Type B pancreatic cell (in vitro differentiated cells): ENCODE data around the gene GNB1. TPM values are rescaled to one million over a fixed set of nuclear protein-coding genes. Genes with fewer than 3 reads are reported as not detected.

ENCODE experiments used
- DNase-seq: peaks from one replicate; pipeline ENCODE4 v3.0.0; 2021; ENCODE audit warnings: mixed read lengths; ENCODE audit not compliant: unreplicated experiment; ENCODE audit errors: extremely low spot score
- H3K27ac Mint-ChIP-seq: 2 replicates; pipeline ENCODE4 v1.8.0; 2021; ENCODE audit warnings: mild to moderate bottlenecking, mixed read lengths
- H3K27me3 Mint-ChIP-seq: 2 replicates; pipeline ENCODE4 v1.8.0; 2021; ENCODE audit warnings: mixed read lengths
- H3K36me3 Mint-ChIP-seq: 2 replicates; pipeline ENCODE4 v1.8.0; 2021; ENCODE audit warnings: mixed read lengths
- H3K4me1 Mint-ChIP-seq: one replicate; pipeline ENCODE4 v1.8.0; 2021; ENCODE audit warnings: mixed read lengths; ENCODE audit not compliant: unreplicated experiment
- H3K4me3 Mint-ChIP-seq: 2 replicates; pipeline ENCODE4 v1.8.0; 2021; ENCODE audit warnings: mild to moderate bottlenecking, mixed read lengths
- H3K9me3 Mint-ChIP-seq: 2 replicates; pipeline ENCODE4 v1.8.0; 2021; ENCODE audit warnings: mixed read lengths
- total RNA-seq: library from RNA; stranded (reverse); gene quantifications from 2 replicates; pipeline ENCODE4 v1.2.1, GENCODE V29; 2021; ENCODE audit warnings: low replicate concordance
- TF ChIP-seq, protein P1 (sequence below): fragments of 200-600 bp; sonication (generic); conservative IDR thresholded peaks from 2 replicates; pipeline ENCODE4 v1.5.0; 2021; ENCODE audit warnings: antibody characterized with exemption, mild to moderate bottlenecking

The GNB1 gene
- total RNA-seq, 1 donor from 2014 or later, result 297 TPM

- Mint-ChIP-seq H3K27me3 (no peaks in the 10 kb centered on the region), H3K4me3 (no peak overlapping the region), H3K27ac (peak overlapping the region; percentile 61), H3K4me1 (peaks cover 42% of the 10 kb centered on the region), H3K9me3 (no peaks in the 10 kb centered on the region), H3K36me3 (peaks cover 50% of the 10 kb centered on the region)
- TF ChIP-seq, protein P1, sequence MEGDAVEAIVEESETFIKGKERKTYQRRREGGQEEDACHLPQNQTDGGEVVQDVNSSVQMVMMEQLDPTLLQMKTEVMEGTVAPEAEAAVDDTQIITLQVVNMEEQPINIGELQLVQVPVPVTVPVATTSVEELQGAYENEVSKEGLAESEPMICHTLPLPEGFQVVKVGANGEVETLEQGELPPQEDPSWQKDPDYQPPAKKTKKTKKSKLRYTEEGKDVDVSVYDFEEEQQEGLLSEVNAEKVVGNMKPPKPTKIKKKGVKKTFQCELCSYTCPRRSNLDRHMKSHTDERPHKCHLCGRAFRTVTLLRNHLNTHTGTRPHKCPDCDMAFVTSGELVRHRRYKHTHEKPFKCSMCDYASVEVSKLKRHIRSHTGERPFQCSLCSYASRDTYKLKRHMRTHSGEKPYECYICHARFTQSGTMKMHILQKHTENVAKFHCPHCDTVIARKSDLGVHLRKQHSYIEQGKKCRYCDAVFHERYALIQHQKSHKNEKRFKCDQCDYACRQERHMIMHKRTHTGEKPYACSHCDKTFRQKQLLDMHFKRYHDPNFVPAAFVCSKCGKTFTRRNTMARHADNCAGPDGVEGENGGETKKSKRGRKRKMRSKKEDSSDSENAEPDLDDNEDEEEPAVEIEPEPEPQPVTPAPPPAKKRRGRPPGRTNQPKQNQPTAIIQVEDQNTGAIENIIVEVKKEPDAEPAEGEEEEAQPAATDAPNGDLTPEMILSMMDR, result no peak
- DNase-seq, result no peak
These were observed 15.0 kb downstream of the GNB1 start for GRCh38 chr1:1875932-1876331.

DNA sequence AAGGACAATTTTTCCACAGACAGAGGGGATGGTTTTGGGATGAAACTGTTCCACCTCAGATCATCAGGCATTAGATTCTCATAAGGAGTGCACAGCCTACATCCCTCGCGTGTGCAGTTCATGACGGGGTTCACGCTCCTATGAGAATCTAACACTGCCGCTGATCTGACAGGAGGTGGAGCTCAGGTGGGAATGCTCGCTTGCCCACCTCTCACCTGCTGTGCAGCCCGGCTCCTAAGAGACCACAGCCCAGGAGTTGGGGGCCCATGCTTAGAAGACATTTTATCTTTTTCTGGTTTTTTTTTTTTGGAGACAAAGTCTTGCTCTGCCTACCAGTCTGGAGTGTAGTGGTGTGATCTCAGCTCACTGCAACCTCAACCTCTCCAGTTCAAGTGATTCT, 16.0 kb downstream of the GNB1 start:
- no peak overlapping the region for H3K27ac Mint-ChIP-seq
- H3K27me3 Mint-ChIP-seq, result no peaks in the 10 kb centered on the region
- TF ChIP-seq, protein P1, result no peak
- peaks cover 49% of the 10 kb centered on the region for H3K36me3 Mint-ChIP-seq
- no peak for DNase-seq
- peaks cover 37% of the 10 kb centered on the region for H3K4me1 Mint-ChIP-seq
- no peaks in the 10 kb centered on the region for H3K9me3 Mint-ChIP-seq
- H3K4me3 Mint-ChIP-seq, result no peak overlapping the region

DNA sequence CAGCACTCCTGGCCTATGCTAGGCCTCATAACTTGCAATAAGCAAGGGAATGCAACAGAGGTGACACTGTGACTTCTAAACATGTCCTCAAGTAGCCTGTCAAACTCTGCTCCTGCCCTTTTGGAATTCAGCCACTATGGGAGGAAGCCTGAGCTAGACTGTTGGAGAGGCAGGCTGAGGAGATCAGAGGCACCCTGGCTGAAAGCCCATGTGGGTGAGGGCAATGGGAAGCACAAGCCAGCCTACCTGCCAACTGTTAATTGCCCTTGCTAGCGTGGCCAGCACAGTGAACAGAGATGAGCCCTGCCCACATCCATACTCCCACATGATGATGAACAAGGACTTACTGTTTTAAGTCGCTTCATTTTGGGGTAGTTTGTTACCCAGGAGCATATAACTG, 17.7 kb downstream of the GNB1 start:
- no peak overlapping the region for H3K4me3 Mint-ChIP-seq
- TF ChIP-seq, protein P1, result no peak
- H3K27me3 Mint-ChIP-seq, result no peaks in the 10 kb centered on the region
- peaks cover 28% of the 10 kb centered on the region for H3K4me1 Mint-ChIP-seq
- H3K36me3 Mint-ChIP-seq, result peaks cover 41% of the 10 kb centered on the region
- DNase-seq, result no peak
- no peak overlapping the region for H3K27ac Mint-ChIP-seq
- H3K9me3 Mint-ChIP-seq, result no peaks in the 10 kb centered on the region

GRCh38 chr1:1872329-1872994, 18.4 kb downstream of the GNB1 start:
- Mint-ChIP-seq H3K27me3 (no peaks in the 10 kb centered on the region), H3K27ac (peak overlapping the region; percentile 14), H3K36me3 (peaks cover 36% of the 10 kb centered on the region), H3K4me3 (peak overlapping the region; percentile 2), H3K9me3 (no peaks in the 10 kb centered on the region), H3K4me1 (peaks cover 22% of the 10 kb centered on the region)
- no peak for DNase-seq
- TF ChIP-seq, protein P1, result no peak

- Mint-ChIP-seq H3K9me3 (no peaks in the 10 kb centered on the region), H3K4me3 (no peak overlapping the region), H3K36me3 (peaks cover 28% of the 10 kb centered on the region), H3K4me1 (peaks cover 18% of the 10 kb centered on the region), H3K27me3 (no peaks in the 10 kb centered on the region), H3K27ac (peak overlapping the region; percentile 71)
- TF ChIP-seq, protein P1, result no peak
- DNase-seq, result no peak
These were observed 21.4 kb downstream of the GNB1 start for GRCh38 chr1:1869469-1869868.

DNA sequence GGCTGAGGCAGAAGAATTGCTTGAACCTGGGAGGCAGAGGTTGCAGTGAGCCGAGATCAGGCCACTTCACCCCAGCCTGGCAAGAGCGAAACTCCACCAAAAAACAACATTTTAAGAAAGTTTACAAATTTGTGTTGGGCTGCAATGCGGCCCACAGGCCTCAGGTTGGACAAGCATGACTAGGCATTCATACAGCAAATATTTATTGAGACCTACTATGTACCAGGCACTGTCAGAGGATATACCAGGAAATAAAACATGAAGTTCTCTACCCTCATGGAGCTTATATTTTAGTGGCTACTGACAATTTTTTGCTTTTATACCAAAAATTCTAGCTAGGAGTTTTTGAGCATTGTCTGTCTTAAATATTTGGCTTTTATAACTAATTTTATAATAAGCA, 23.7 kb downstream of the GNB1 start:
- no peak for DNase-seq
- Mint-ChIP-seq H3K4me3 (no peak overlapping the region), H3K27ac (no peak overlapping the region), H3K9me3 (no peaks in the 10 kb centered on the region), H3K27me3 (no peaks in the 10 kb centered on the region), H3K36me3 (peaks cover 21% of the 10 kb centered on the region), H3K4me1 (peaks cover 24% of the 10 kb centered on the region)
- TF ChIP-seq, protein P1, result no peak
